ENCODE data around the gene GRK7. TPM values are rescaled to one million over a fixed set of nuclear protein-coding genes. Genes with fewer than 3 reads are reported as not detected.
A peak's percentile ranks its signal among the peaks of the same experiment; 100 is the strongest.

Gene GRK7
- total and polyA plus RNA-seq, 2 of the 13 experiments (the other 11 are each of a cell fraction or from before 2014, with no cell fraction given), result not detected

DNA sequence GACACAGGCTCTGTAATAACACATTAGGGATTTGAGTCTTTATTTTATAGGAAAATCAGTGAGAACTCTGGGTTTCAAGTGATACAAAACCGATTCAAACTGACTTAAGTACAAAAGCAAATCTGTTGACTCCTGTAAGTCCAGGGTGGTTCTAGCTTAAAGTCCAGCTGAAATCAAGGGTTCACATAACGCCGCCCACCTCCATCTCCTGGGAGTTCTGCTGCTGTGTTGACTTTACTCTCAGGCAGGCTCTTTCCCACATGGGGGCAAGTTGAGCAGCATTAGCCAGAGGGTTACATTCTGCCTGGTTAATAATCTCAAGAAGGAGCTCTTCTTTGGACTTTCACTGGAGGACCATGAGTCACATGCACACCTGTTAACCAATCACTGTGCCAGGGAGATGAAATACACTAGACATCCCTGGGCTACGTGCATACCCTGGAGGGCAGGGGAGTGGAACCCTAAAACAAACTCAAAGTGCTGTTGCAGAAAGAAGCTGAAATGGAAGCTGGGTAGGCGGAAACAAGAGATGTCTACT, 34.8 kb upstream of the GRK7 start (continued):
- TF ChIP-seq ZNF333 (CRISPR knock-in tag; IDR thresholded peaks at IDR 0.05; ENCODE audit: borderline replicate concordance) (no peak), ZFX (CRISPR knock-in tag; IDR thresholded peaks at IDR 0.05; ENCODE audit: low read depth) (no peak; the same call in 1 of the 2 replicates), TAF1 (CRISPR knock-in tag; IDR thresholded peaks at IDR 0.05) (no peak), NFYB (CRISPR knock-in tag; IDR thresholded peaks at IDR 0.05) (peak; percentile 95), ARNTL (CRISPR knock-in tag; IDR thresholded peaks at IDR 0.05) (no peak), ZNF263 (CRISPR knock-in tag; IDR thresholded peaks at IDR 0.05) (no peak), ZNF260 (CRISPR knock-in tag; IDR thresholded peaks at IDR 0.05; ENCODE audit: borderline replicate concordance, low read depth) (no peak), ZNF552 (CRISPR knock-in tag; IDR thresholded peaks at IDR 0.05; ENCODE audit: borderline replicate concordance) (no peak), HOXA9 (CRISPR knock-in tag; IDR thresholded peaks at IDR 0.05; ENCODE audit: borderline replicate concordance) (no peak), ZNF577 (CRISPR knock-in tag; IDR thresholded peaks at IDR 0.05; ENCODE audit: borderline replicate concordance, low read depth) (no peak), SALL2 (CRISPR knock-in tag; IDR thresholded peaks at IDR 0.05) (no peak), SMYD3 (CRISPR knock-in tag; IDR thresholded peaks at IDR 0.05) (no peak), NR2F6 (IDR thresholded peaks at IDR 0.05) (no peak), NR2F6 (CRISPR knock-in tag; IDR thresholded peaks at IDR 0.05) (peak; percentile 46), ZNF629 (CRISPR knock-in tag; conservative IDR thresholded peaks at IDR 0.05) (no peak), ATM (IDR thresholded peaks at IDR 0.05; ENCODE audit: borderline replicate concordance) (no peak)
- TF ChIP-seq, protein P1, sequence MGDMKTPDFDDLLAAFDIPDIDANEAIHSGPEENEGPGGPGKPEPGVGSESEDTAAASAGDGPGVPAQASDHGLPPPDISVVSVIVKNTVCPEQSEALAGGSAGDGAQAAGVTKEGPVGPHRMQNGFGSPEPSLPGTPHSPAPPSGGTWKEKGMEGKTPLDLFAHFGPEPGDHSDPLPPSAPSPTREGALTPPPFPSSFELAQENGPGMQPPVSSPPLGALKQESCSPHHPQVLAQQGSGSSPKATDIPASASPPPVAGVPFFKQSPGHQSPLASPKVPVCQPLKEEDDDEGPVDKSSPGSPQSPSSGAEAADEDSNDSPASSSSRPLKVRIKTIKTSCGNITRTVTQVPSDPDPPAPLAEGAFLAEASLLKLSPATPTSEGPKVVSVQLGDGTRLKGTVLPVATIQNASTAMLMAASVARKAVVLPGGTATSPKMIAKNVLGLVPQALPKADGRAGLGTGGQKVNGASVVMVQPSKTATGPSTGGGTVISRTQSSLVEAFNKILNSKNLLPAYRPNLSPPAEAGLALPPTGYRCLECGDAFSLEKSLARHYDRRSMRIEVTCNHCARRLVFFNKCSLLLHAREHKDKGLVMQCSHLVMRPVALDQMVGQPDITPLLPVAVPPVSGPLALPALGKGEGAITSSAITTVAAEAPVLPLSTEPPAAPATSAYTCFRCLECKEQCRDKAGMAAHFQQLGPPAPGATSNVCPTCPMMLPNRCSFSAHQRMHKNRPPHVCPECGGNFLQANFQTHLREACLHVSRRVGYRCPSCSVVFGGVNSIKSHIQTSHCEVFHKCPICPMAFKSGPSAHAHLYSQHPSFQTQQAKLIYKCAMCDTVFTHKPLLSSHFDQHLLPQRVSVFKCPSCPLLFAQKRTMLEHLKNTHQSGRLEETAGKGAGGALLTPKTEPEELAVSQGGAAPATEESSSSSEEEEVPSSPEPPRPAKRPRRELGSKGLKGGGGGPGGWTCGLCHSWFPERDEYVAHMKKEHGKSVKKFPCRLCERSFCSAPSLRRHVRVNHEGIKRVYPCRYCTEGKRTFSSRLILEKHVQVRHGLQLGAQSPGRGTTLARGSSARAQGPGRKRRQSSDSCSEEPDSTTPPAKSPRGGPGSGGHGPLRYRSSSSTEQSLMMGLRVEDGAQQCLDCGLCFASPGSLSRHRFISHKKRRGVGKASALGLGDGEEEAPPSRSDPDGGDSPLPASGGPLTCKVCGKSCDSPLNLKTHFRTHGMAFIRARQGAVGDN (CRISPR knock-in tag; IDR thresholded peaks at IDR 0.05), result no peak
- TF ChIP-seq, protein P2, sequence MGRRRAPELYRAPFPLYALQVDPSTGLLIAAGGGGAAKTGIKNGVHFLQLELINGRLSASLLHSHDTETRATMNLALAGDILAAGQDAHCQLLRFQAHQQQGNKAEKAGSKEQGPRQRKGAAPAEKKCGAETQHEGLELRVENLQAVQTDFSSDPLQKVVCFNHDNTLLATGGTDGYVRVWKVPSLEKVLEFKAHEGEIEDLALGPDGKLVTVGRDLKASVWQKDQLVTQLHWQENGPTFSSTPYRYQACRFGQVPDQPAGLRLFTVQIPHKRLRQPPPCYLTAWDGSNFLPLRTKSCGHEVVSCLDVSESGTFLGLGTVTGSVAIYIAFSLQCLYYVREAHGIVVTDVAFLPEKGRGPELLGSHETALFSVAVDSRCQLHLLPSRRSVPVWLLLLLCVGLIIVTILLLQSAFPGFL (CRISPR knock-in tag; IDR thresholded peaks at IDR 0.05), result no peak
- TF ChIP-seq, protein P3, sequence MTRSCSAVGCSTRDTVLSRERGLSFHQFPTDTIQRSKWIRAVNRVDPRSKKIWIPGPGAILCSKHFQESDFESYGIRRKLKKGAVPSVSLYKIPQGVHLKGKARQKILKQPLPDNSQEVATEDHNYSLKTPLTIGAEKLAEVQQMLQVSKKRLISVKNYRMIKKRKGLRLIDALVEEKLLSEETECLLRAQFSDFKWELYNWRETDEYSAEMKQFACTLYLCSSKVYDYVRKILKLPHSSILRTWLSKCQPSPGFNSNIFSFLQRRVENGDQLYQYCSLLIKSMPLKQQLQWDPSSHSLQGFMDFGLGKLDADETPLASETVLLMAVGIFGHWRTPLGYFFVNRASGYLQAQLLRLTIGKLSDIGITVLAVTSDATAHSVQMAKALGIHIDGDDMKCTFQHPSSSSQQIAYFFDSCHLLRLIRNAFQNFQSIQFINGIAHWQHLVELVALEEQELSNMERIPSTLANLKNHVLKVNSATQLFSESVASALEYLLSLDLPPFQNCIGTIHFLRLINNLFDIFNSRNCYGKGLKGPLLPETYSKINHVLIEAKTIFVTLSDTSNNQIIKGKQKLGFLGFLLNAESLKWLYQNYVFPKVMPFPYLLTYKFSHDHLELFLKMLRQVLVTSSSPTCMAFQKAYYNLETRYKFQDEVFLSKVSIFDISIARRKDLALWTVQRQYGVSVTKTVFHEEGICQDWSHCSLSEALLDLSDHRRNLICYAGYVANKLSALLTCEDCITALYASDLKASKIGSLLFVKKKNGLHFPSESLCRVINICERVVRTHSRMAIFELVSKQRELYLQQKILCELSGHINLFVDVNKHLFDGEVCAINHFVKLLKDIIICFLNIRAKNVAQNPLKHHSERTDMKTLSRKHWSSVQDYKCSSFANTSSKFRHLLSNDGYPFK (CRISPR knock-in tag; IDR thresholded peaks at IDR 0.05; ENCODE audit: borderline replicate concordance), result no peak
- TF ChIP-seq, protein P4, sequence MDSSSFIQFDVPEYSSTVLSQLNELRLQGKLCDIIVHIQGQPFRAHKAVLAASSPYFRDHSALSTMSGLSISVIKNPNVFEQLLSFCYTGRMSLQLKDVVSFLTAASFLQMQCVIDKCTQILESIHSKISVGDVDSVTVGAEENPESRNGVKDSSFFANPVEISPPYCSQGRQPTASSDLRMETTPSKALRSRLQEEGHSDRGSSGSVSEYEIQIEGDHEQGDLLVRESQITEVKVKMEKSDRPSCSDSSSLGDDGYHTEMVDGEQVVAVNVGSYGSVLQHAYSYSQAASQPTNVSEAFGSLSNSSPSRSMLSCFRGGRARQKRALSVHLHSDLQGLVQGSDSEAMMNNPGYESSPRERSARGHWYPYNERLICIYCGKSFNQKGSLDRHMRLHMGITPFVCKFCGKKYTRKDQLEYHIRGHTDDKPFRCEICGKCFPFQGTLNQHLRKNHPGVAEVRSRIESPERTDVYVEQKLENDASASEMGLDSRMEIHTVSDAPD (CRISPR knock-in tag; IDR thresholded peaks at IDR 0.05), result no peak
